Calu3 (cell line): ENCODE results near the gene ST8SIA2. TPM values are rescaled to one million over a fixed set of nuclear protein-coding genes. Genes with fewer than 3 reads are reported as not detected.

Source experiments
- BruUV-seq: library from RNA; stranded (reverse); fragments of 400-500 nt; replicated peaks from 2 replicates; lab custom pipeline; 2021; lab: Mats Ljungman, UMichigan
- CTCF ChIA-PET: fragments of 300-600 bp; sonication (Branson Sonifier 250); formaldehyde crosslinking; loops from one replicate; lab custom pipeline; 2022; ENCODE audit warnings: antibody characterized with exemption; lab: Charles Lee
- DNase-seq: peaks from one replicate; pipeline ENCODE4 v3.0.0; 2022
- H3K27ac Mint-ChIP-seq: one replicate; pipeline ENCODE4 v1.8.0; 2022; ENCODE audit warnings: mixed read lengths; ENCODE audit not compliant: unreplicated experiment
- H3K27me3 Mint-ChIP-seq: one replicate; pipeline ENCODE4 v1.8.0; 2022; ENCODE audit warnings: mixed read lengths; ENCODE audit not compliant: unreplicated experiment
- H3K36me3 Mint-ChIP-seq: one replicate; pipeline ENCODE4 v1.8.0; 2022; ENCODE audit warnings: mild to moderate bottlenecking, moderate library complexity, mixed read lengths; ENCODE audit not compliant: insufficient read depth, unreplicated experiment
- H3K4me1 Mint-ChIP-seq: one replicate; pipeline ENCODE4 v1.8.0; 2022; ENCODE audit warnings: mild to moderate bottlenecking, low read depth, mixed read lengths; ENCODE audit not compliant: unreplicated experiment
- H3K4me3 Mint-ChIP-seq: one replicate; pipeline ENCODE4 v1.8.0; 2022; ENCODE audit warnings: mild to moderate bottlenecking, low read depth, moderate library complexity, mixed read lengths; ENCODE audit not compliant: unreplicated experiment
- H3K9me3 Mint-ChIP-seq: one replicate; pipeline ENCODE4 v1.8.0; 2022; ENCODE audit warnings: low read depth, mixed read lengths; ENCODE audit not compliant: unreplicated experiment
- intact Hi-C: fragments of 100-400 bp; cut with micrococcal nuclease; formaldehyde crosslinking; loops from one replicate; pipeline ENCODE4 v1.10.0; 2022; ENCODE audit not compliant: unreplicated experiment
- total RNA-seq: library from RNA; stranded (reverse); gene quantifications from 2 replicates; pipeline ENCODE4 v1.2.3, GENCODE V29; 2022
- TF ChIP-seq, protein P1 (sequence below): fragments of 200-600 bp; IDR thresholded peaks from one replicate; pipeline ENCODE4 v1.8.0; 2022; ENCODE audit warnings: antibody characterized with exemption; ENCODE audit not compliant: unreplicated experiment

The ST8SIA2 gene
- total RNA-seq, 1 experiment from 2014 or later, result not detected

DNA sequence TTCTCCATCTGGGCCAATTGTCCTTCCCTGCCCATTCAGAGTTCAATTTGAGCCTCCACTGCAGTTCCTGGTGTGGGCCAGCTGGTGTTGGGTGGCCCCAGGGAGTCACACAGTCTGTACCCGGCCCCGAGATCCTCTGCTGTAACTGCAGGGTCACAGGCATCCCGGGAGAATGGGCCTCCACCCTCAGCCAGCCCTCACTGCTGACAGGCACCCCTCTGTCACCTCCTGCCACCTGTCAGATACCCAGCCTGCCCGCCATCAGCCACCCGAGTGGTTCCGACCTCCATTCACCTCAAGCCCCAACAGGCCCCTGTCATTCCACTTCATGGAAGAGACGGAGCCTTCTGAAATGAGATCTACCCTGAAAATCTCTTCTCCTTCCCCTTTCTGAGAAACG is 73.2 kb downstream of the ST8SIA2 start:
- H3K4me1 Mint-ChIP-seq, result no peaks in the 10 kb centered on the region
- intact Hi-C loops, result no loop called here
- CTCF ChIA-PET, result interaction anchor here (0.7 kb wide), 1 partner anchor 1270 kb away, joined by 3 read pairs; no protein-coding TSS in a partner anchor
- no peak for DNase-seq
- peaks cover 51% of the 10 kb centered on the region for H3K27me3 Mint-ChIP-seq
- H3K9me3 Mint-ChIP-seq, result no peaks in the 10 kb centered on the region
- TF ChIP-seq, protein P1, sequence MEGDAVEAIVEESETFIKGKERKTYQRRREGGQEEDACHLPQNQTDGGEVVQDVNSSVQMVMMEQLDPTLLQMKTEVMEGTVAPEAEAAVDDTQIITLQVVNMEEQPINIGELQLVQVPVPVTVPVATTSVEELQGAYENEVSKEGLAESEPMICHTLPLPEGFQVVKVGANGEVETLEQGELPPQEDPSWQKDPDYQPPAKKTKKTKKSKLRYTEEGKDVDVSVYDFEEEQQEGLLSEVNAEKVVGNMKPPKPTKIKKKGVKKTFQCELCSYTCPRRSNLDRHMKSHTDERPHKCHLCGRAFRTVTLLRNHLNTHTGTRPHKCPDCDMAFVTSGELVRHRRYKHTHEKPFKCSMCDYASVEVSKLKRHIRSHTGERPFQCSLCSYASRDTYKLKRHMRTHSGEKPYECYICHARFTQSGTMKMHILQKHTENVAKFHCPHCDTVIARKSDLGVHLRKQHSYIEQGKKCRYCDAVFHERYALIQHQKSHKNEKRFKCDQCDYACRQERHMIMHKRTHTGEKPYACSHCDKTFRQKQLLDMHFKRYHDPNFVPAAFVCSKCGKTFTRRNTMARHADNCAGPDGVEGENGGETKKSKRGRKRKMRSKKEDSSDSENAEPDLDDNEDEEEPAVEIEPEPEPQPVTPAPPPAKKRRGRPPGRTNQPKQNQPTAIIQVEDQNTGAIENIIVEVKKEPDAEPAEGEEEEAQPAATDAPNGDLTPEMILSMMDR, result no peak
- no peak overlapping the region for H3K27ac Mint-ChIP-seq
- no peak overlapping the region for H3K4me3 Mint-ChIP-seq
- no TSS peak for BruUV-seq
- no peaks in the 10 kb centered on the region for H3K36me3 Mint-ChIP-seq

DNA sequence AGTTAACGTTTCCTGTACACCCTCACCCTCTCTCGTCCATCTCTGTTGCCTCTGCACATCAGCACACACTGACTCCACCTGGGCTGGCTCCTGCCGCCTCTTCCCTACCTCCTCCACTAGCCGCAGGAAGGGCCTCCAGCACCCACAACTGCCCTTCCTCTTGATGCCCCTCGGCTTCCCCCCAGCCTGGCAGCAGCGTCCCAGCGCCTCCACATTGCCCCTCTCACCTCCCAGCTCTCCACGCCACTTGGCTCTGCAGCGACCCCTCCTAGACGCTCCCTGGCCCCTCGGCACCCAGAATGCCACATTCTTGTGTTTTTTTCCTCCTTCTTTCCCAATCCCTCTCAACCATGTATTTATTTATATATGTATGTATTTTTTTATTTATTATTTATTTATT is 73.6 kb downstream of the ST8SIA2 start:
- Mint-ChIP-seq H3K4me3 (no peak overlapping the region), H3K27me3 (peaks cover 51% of the 10 kb centered on the region), H3K27ac (no peak overlapping the region), H3K4me1 (no peaks in the 10 kb centered on the region), H3K9me3 (no peaks in the 10 kb centered on the region), H3K36me3 (no peaks in the 10 kb centered on the region)
- no peak for DNase-seq
- BruUV-seq, result no TSS peak
- TF ChIP-seq, protein P1, result no peak
- intact Hi-C loops, result no loop called here
- CTCF ChIA-PET, result no interaction called here

GRCh38 chr15:92468991-92469390 is 75.3 kb downstream of the ST8SIA2 start:
- Mint-ChIP-seq H3K9me3 (no peaks in the 10 kb centered on the region), H3K27me3 (peaks cover 66% of the 10 kb centered on the region), H3K4me1 (no peaks in the 10 kb centered on the region), H3K36me3 (no peaks in the 10 kb centered on the region), H3K4me3 (no peak overlapping the region), H3K27ac (no peak overlapping the region)
- intact Hi-C loops, result no loop called here
- CTCF ChIA-PET, result no interaction called here
- no peak for DNase-seq
- no TSS peak for BruUV-seq
- TF ChIP-seq, protein P1, result no peak

DNA sequence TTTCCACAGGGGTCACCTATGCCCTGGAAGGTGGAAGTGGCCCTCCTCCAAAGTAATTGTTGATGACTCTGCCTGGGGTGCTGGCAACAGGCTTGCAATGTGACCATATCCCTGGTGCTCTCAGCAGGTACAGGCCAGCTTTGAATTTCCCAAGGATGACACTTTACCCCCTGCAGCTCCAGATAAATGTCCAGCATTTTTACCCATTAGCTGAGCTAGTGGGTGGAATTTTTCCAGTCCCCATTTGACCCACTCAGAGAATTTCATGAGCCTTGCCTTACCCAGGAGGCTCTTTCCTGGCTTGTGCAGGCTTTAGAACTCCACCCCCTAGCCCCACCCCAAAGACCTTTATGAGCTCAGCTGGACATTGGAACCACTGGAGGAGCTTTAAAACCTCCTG is 77.6 kb downstream of the ST8SIA2 start:
- H3K4me3 Mint-ChIP-seq, result no peak overlapping the region
- DNase-seq, result no peak
- peaks cover 84% of the 10 kb centered on the region for H3K27me3 Mint-ChIP-seq
- no peaks in the 10 kb centered on the region for H3K36me3 Mint-ChIP-seq
- no peaks in the 10 kb centered on the region for H3K9me3 Mint-ChIP-seq
- no peaks in the 10 kb centered on the region for H3K4me1 Mint-ChIP-seq
- CTCF ChIA-PET, result no interaction called here
- no peak overlapping the region for H3K27ac Mint-ChIP-seq
- TF ChIP-seq, protein P1, result no peak
- intact Hi-C loops, result no loop called here
- no TSS peak for BruUV-seq
